HL-60 (cell line): Measurements from ENCODE around the gene OXCT1.

Experiments
- DNase-seq, 2 experiments: peaks; one replicate each; pipeline ENCODE4 v3.0.0-alpha.2; 2010 to 2020; ENCODE audit warnings: low read depth in 1 of 2, low spot score in 1 of 2
- H3K27ac ChIP-seq: fragments of 250-450 bp; sonication (Bioruptor Pico); replicated peaks from 2 replicates; pipeline ENCODE4 v1.5.1; 2020; ENCODE audit warnings: mild to moderate bottlenecking, moderate library complexity
- H3K27me3 ChIP-seq: fragments of 250-450 bp; sonication (Bioruptor Pico); 2 replicates; pipeline ENCODE4 v1.5.1; 2021; ENCODE audit warnings: mild to moderate bottlenecking, moderate library complexity; ENCODE audit not compliant: insufficient read depth, poor library complexity, severe bottlenecking
- H3K4me3 ChIP-seq: replicated peaks from 2 replicates; pipeline ENCODE4 v1.5.1; 2011; ENCODE audit warnings: mild to moderate bottlenecking, control low read depth, low read length; ENCODE audit not compliant: insufficient read depth
- GABPA ChIP-seq: IDR thresholded peaks from 2 replicates; pipeline ENCODE4 v1.6.1; 2012; ENCODE audit warnings: low read depth
- POLR2AphosphoS5 ChIP-seq: IDR thresholded peaks from 2 replicates; pipeline ENCODE4 v1.6.1; 2012; ENCODE audit warnings: low read depth
- SPI1 ChIP-seq: IDR thresholded peaks from 2 replicates; pipeline ENCODE4 v1.6.1; 2012; ENCODE audit warnings: low read depth, mild to moderate bottlenecking, borderline replicate concordance
- TF ChIP-seq, protein P1 (sequence below): IDR thresholded peaks from 2 replicates; pipeline ENCODE4 v1.6.1; 2012; ENCODE audit warnings: low read depth; ENCODE audit not compliant: insufficient replicate concordance
- TF ChIP-seq, protein P2 (sequence below): IDR thresholded peaks from one replicate; pipeline ENCODE4 v1.5.1; 2011; ENCODE audit warnings: low read length, control low read depth, inconsistent platforms; ENCODE audit not compliant: insufficient read depth

The OXCT1 gene

GRCh38 chr5:41874512-41875060 is 4.4 kb upstream of the OXCT1 start:
- no peak overlapping the region for H3K27ac ChIP-seq
- TF ChIP-seq GABPA, result no peak
- no peak for TF ChIP-seq SPI1
- TF ChIP-seq, protein P1, sequence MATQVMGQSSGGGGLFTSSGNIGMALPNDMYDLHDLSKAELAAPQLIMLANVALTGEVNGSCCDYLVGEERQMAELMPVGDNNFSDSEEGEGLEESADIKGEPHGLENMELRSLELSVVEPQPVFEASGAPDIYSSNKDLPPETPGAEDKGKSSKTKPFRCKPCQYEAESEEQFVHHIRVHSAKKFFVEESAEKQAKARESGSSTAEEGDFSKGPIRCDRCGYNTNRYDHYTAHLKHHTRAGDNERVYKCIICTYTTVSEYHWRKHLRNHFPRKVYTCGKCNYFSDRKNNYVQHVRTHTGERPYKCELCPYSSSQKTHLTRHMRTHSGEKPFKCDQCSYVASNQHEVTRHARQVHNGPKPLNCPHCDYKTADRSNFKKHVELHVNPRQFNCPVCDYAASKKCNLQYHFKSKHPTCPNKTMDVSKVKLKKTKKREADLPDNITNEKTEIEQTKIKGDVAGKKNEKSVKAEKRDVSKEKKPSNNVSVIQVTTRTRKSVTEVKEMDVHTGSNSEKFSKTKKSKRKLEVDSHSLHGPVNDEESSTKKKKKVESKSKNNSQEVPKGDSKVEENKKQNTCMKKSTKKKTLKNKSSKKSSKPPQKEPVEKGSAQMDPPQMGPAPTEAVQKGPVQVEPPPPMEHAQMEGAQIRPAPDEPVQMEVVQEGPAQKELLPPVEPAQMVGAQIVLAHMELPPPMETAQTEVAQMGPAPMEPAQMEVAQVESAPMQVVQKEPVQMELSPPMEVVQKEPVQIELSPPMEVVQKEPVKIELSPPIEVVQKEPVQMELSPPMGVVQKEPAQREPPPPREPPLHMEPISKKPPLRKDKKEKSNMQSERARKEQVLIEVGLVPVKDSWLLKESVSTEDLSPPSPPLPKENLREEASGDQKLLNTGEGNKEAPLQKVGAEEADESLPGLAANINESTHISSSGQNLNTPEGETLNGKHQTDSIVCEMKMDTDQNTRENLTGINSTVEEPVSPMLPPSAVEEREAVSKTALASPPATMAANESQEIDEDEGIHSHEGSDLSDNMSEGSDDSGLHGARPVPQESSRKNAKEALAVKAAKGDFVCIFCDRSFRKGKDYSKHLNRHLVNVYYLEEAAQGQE, result no peak
- no peak for TF ChIP-seq POLR2AphosphoS5
- TF ChIP-seq, protein P2, sequence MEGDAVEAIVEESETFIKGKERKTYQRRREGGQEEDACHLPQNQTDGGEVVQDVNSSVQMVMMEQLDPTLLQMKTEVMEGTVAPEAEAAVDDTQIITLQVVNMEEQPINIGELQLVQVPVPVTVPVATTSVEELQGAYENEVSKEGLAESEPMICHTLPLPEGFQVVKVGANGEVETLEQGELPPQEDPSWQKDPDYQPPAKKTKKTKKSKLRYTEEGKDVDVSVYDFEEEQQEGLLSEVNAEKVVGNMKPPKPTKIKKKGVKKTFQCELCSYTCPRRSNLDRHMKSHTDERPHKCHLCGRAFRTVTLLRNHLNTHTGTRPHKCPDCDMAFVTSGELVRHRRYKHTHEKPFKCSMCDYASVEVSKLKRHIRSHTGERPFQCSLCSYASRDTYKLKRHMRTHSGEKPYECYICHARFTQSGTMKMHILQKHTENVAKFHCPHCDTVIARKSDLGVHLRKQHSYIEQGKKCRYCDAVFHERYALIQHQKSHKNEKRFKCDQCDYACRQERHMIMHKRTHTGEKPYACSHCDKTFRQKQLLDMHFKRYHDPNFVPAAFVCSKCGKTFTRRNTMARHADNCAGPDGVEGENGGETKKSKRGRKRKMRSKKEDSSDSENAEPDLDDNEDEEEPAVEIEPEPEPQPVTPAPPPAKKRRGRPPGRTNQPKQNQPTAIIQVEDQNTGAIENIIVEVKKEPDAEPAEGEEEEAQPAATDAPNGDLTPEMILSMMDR, result no peak
- no peak for DNase-seq
- no peaks in the 10 kb centered on the region for H3K27me3 ChIP-seq
- no peak overlapping the region for H3K4me3 ChIP-seq

GRCh38 chr5:41871852-41872251 is 1.6 kb upstream of the OXCT1 start:
- no peak for DNase-seq
- Histone ChIP-seq H3K27me3 (no peaks in the 10 kb centered on the region), H3K27ac (no peak overlapping the region), H3K4me3 (no peak overlapping the region)
- no peak for TF ChIP-seq POLR2AphosphoS5
- no peak for TF ChIP-seq GABPA
- TF ChIP-seq, protein P1, result no peak
- TF ChIP-seq, protein P2, result no peak
- TF ChIP-seq SPI1, result no peak

DNA sequence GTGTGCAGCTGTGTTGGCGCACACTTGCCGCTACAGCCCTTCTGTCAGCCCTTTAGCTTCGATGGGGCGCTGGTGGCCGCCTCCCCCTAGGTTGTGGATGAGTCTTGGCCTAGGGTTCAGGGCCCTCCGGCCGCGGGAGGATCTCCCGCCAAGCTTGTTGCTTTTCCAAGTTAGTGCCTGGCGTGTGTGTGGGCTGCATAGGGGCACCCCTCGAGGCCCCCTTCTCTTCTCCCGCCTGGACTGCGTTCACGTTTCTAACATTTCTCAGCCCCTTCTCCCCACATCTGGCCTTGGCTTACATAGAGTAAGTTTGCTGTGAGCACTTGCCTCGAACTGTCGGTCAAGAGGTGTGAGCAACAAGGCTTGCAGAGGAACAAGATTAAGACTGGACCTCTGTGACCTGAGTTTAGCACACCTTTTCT is 413 bp upstream of the OXCT1 start:
- TF ChIP-seq POLR2AphosphoS5 (no peak), SPI1 (no peak), GABPA (no peak)
- TF ChIP-seq, protein P2, result no peak
- TF ChIP-seq, protein P1, result no peak
- Histone ChIP-seq H3K4me3 (peak overlapping the region; percentile 72), H3K27ac (peak overlapping the region; percentile 76; the same call in 1 of the 2 replicates), H3K27me3 (no peaks in the 10 kb centered on the region)
- DNase-seq, result no peak
